Measurements from ENCODE around the gene KL. TPM values are rescaled to one million over a fixed set of nuclear protein-coding genes. Genes with fewer than 3 reads are reported as not detected.

Gene KL
- total RNA-seq, 2 experiments from 2014 or later: 0.23 TPM; not detected in 1

GRCh38 chr13:33109801-33110200 is 93.6 kb downstream of the KL start:
- H3K27me3 Mint-ChIP-seq: peaks cover 9% of the 10 kb centered on the region
- no peaks in the 10 kb centered on the region for H3K36me3 Mint-ChIP-seq
- ATAC-seq (no peak), DNase-seq (no peak)
- H3K4me3 Mint-ChIP-seq: no peak overlapping the region
- H3K9me3 Mint-ChIP-seq (ENCODE audit: low read depth): no peaks in the 10 kb centered on the region
- CTCF ChIA-PET: no interaction called here
- H3K4me1 Mint-ChIP-seq: no peaks in the 10 kb centered on the region
- no peak overlapping the region for H3K27ac Mint-ChIP-seq

GRCh38 chr13:33110386-33110712 is 94.1 kb downstream of the KL start:
- H3K27ac Mint-ChIP-seq: no peak overlapping the region
- no peak for DNase-seq
- no peak for ATAC-seq
- H3K36me3 Mint-ChIP-seq: no peaks in the 10 kb centered on the region
- peaks cover 12% of the 10 kb centered on the region for H3K27me3 Mint-ChIP-seq
- no peak overlapping the region for H3K4me3 Mint-ChIP-seq
- H3K9me3 Mint-ChIP-seq (ENCODE audit: low read depth): no peaks in the 10 kb centered on the region
- no peaks in the 10 kb centered on the region for H3K4me1 Mint-ChIP-seq
- CTCF ChIA-PET: no interaction called here

GRCh38 chr13:33110713-33111413 is 94.6 kb downstream of the KL start:
- CTCF ChIA-PET: no interaction called here
- H3K27ac Mint-ChIP-seq: no peak overlapping the region
- H3K4me1 Mint-ChIP-seq: no peaks in the 10 kb centered on the region
- no peaks in the 10 kb centered on the region for H3K9me3 Mint-ChIP-seq (ENCODE audit: low read depth)
- H3K4me3 Mint-ChIP-seq: no peak overlapping the region
- peaks cover 12% of the 10 kb centered on the region for H3K27me3 Mint-ChIP-seq
- ATAC-seq (no peak), DNase-seq (no peak)
- no peaks in the 10 kb centered on the region for H3K36me3 Mint-ChIP-seq

- Mint-ChIP-seq H3K36me3 (no peaks in the 10 kb centered on the region), H3K9me3 (ENCODE audit: low read depth) (no peaks in the 10 kb centered on the region)
Measured at GRCh38 chr13:33111414-33112110, 95.3 kb downstream of the KL start.

GRCh38 chr13:33112766-33113165 is 96.5 kb downstream of the KL start:
- no peak overlapping the region for H3K27ac Mint-ChIP-seq
- H3K27me3 Mint-ChIP-seq: peaks cover 5% of the 10 kb centered on the region
- CTCF ChIA-PET: no interaction called here
- H3K36me3 Mint-ChIP-seq: no peaks in the 10 kb centered on the region
- H3K4me3 Mint-ChIP-seq: no peak overlapping the region
- ATAC-seq: no peak
- H3K9me3 Mint-ChIP-seq (ENCODE audit: low read depth): no peaks in the 10 kb centered on the region
- no peak for DNase-seq
- no peaks in the 10 kb centered on the region for H3K4me1 Mint-ChIP-seq

More at GRCh38 chr13:33111414-33112110, 95.3 kb downstream of the KL start:
- H3K4me1 Mint-ChIP-seq: no peaks in the 10 kb centered on the region
- ATAC-seq (no peak), DNase-seq (no peak)
- H3K4me3 Mint-ChIP-seq: no peak overlapping the region
- CTCF ChIA-PET: no interaction called here
- peaks cover 11% of the 10 kb centered on the region for H3K27me3 Mint-ChIP-seq
- H3K27ac Mint-ChIP-seq: no peak overlapping the region

GRCh38 chr13:33114146-33114545 is 97.9 kb downstream of the KL start:
- peaks cover 5% of the 10 kb centered on the region for H3K27me3 Mint-ChIP-seq
- CTCF ChIA-PET: no interaction called here
- no peak for DNase-seq
- H3K27ac Mint-ChIP-seq: no peak overlapping the region
- ATAC-seq: no peak
- H3K36me3 Mint-ChIP-seq: no peaks in the 10 kb centered on the region
- H3K9me3 Mint-ChIP-seq (ENCODE audit: low read depth): no peaks in the 10 kb centered on the region
- H3K4me1 Mint-ChIP-seq: no peaks in the 10 kb centered on the region
- H3K4me3 Mint-ChIP-seq: no peak overlapping the region

GRCh38 chr13:33115274-33115673 is 99.1 kb downstream of the KL start:
- Mint-ChIP-seq H3K27me3 (peaks cover 5% of the 10 kb centered on the region), H3K4me3 (no peak overlapping the region), H3K9me3 (ENCODE audit: low read depth) (no peaks in the 10 kb centered on the region), H3K36me3 (no peaks in the 10 kb centered on the region), H3K4me1 (no peaks in the 10 kb centered on the region), H3K27ac (no peak overlapping the region)
- CTCF ChIA-PET: no interaction called here
- ATAC-seq: no peak
- no peak for DNase-seq
